Peyer's patch (tissue), 4 donors: ENCODE results near the gene GALNT2. TPM values are rescaled to one million over a fixed set of nuclear protein-coding genes. Genes with fewer than 3 reads are reported as not detected.

ENCODE experiments used
- DNase-seq, 3 donors: peaks; one replicate each; pipeline ENCODE4 v3.0.0-alpha.2; 2017 to 2019
- H3K27ac ChIP-seq, 4 donors: fragments of 200-600 bp; sonication (generic); one replicate each; pipeline ENCODE4 v1.5.1; 2016 to 2019
- H3K27me3 ChIP-seq, 2 donors: fragments of 200-600 bp; sonication (generic); one replicate each; pipeline ENCODE4 v1.5.1; 2019
- H3K36me3 ChIP-seq, 3 donors: fragments of 200-600 bp; sonication (generic); one replicate each; pipeline ENCODE4 v1.5.1; 2016 to 2019
- H3K4me1 ChIP-seq, 4 donors: fragments of 200-600 bp; sonication (generic); one replicate each; pipeline ENCODE4 v1.5.1; 2016 to 2019
- H3K4me3 ChIP-seq, 4 donors: fragments of 200-600 bp; sonication (generic); 1 replicate in 3 of 4; 2 replicates in 1 of 4; pipeline ENCODE4 v1.5.1; 2016 to 2019; ENCODE audit warnings: mild to moderate bottlenecking in 1 of 4
- H3K9me3 ChIP-seq, 4 donors: fragments of 200-600 bp; sonication (generic); one replicate each; pipeline ENCODE4 v1.5.1; 2016 to 2019; ENCODE audit warnings: mild to moderate bottlenecking in 1 of 4
- POLR2A ChIP-seq, 2 donors: fragments of 450-650 bp; IDR thresholded peaks; one replicate each; pipeline ENCODE4 v1.5.1; 2017; ENCODE audit warnings: antibody characterized with exemption in 2 of 2, mild to moderate bottlenecking in 2 of 2, moderate library complexity in 2 of 2
- total RNA-seq, 4 donors: library from RNA; depleted of rRNA; stranded (reverse); fragments of >200 nt; gene quantifications; one replicate each; pipeline ENCODE4 v1.1.0, GENCODE V29; 2016
- TF ChIP-seq, protein P1 (sequence below), 6 experiments: fragments of 450-650 bp in 4 of 6; fragments of 200-600 bp in 2 of 6; sonication (generic) in 1 of 6; IDR thresholded peaks; one replicate each; pipeline ENCODE4 v1.5.1; 2017 to 2019; ENCODE audit warnings: antibody characterized with exemption in 6 of 6, mild to moderate bottlenecking in 3 of 6, moderate library complexity in 1 of 6

GALNT2 gene
- total RNA-seq, 4 donors from 2014 or later = 36.3 to 52.5 (median 43.6) TPM

DNA sequence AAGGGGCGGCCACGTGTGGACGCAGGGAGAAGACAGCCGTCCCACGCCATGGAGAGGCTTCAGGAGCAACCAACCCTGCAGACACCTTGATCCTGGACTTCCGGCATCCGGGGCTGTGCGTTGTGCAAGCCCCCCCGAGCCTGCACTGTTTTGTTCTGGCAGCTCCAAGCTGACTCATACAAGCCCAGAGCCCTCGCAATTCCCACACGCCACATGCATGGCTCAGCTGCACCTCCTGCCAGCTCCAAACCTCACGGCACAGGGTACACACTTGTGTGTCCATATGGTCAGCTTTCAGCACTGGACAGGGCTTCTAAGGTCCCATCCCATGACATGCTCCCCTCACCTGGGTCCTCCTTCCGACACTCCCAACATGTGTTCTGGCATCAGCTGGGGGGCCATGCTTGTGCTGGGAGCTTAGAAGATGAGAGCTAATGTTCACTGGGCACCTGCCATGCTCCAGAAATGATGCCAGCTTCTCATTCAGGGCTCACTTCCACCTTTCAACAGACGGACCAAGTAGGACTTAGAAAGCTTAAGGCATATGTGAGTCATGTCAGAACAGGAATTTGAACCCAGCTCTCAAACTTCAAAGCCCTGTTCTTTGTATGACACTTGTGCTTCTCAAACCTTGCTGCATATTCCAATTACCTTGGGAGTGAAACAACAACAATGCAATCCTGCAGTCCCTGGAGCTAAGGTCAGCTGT is 221.8 kb downstream of the GALNT2 start:
- TF ChIP-seq, protein P1, sequence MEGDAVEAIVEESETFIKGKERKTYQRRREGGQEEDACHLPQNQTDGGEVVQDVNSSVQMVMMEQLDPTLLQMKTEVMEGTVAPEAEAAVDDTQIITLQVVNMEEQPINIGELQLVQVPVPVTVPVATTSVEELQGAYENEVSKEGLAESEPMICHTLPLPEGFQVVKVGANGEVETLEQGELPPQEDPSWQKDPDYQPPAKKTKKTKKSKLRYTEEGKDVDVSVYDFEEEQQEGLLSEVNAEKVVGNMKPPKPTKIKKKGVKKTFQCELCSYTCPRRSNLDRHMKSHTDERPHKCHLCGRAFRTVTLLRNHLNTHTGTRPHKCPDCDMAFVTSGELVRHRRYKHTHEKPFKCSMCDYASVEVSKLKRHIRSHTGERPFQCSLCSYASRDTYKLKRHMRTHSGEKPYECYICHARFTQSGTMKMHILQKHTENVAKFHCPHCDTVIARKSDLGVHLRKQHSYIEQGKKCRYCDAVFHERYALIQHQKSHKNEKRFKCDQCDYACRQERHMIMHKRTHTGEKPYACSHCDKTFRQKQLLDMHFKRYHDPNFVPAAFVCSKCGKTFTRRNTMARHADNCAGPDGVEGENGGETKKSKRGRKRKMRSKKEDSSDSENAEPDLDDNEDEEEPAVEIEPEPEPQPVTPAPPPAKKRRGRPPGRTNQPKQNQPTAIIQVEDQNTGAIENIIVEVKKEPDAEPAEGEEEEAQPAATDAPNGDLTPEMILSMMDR (IDR thresholded peaks at IDR 0.05) = no peak
- no peak for TF ChIP-seq POLR2A (IDR thresholded peaks at IDR 0.05)

DNA sequence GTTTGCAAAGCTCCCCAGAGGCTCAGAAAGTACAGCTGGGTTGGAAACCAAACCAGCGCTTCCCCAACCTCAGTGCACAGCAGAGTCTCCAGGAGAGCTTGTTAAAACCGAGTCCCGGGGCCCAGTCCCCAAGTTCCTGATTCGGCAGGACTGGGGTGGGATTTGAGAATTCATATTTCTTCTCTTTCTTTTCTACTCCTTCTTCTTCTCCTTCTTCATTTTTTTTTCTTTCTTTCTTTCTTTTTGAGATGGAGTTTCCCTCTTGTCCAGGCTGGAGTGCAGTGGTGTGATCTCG is 222.3 kb downstream of the GALNT2 start:
- DNase-seq = peak in 1 of 3 donors; percentile 43
- Histone ChIP-seq H3K27ac (no peak overlapping the region), H3K9me3 (no peaks in the 10 kb centered on the region), H3K36me3 (no peaks in the 10 kb centered on the region), H3K4me3 (no peak overlapping the region), H3K4me1 (no peaks in the 10 kb centered on the region), H3K27me3 (no peaks in the 10 kb centered on the region)
- TF ChIP-seq, protein P1 (IDR thresholded peaks at IDR 0.05) = no peak
- TF ChIP-seq POLR2A (IDR thresholded peaks at IDR 0.05) = no peak

More for the DNA sequence above, 221.8 kb downstream of the GALNT2 start:
- no peaks in the 10 kb centered on the region for H3K9me3 ChIP-seq
- H3K4me3 ChIP-seq = no peak overlapping the region
- no peaks in the 10 kb centered on the region for H3K36me3 ChIP-seq
- peak in 1 of 3 donors; percentile 34 for DNase-seq
- no peaks in the 10 kb centered on the region for H3K27me3 ChIP-seq
- H3K27ac ChIP-seq = no peak overlapping the region
- H3K4me1 ChIP-seq = no peaks in the 10 kb centered on the region

DNA sequence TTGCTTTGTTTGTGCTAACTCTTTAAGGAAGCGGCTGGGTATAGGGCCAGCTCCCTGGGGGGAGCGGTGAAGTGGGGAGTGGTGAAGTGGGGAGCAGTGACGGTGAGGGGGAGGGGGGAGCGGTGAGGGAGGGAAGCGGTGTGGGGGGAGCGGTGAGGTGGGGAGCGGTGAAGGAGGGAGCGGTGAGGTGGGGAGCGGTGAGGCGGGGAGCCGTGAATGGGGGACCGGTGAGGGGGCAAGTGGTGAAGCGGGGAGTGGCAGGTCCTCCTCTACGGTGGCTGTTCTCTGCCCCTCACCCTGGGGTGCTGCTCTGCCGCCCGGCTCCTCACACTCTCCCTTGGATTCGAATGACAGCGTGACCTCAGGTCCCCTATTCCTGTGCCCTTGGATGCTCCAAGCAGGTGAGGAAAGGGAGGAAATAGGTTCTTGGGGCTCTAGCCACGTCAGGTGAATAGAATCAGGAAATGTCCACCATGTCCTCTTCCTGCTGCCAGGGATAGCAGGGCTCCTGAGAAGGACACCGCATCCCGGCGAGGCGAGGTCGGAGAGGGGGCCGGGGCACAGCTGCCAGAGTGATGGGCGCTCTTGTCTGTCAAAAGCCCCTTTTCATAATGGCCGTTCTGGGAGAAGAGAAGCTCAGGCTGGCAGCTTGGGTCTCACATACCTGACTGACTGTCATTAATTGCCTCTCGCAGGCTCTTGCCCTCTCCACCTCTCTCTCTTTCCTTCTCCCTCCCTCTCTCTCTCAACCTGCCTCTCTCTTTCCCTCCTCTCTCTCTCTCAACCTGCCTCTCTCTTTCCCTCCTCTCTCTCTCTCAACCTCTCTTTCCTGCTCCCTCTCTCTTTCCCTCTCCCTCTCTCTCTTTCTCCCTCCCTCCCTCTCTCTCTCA is 224.9 kb downstream of the GALNT2 start:
- Histone ChIP-seq H3K27ac (no peak overlapping the region), H3K9me3 (no peaks in the 10 kb centered on the region), H3K4me3 (no peak overlapping the region), H3K36me3 (no peaks in the 10 kb centered on the region), H3K27me3 (no peaks in the 10 kb centered on the region), H3K4me1 (no peaks in the 10 kb centered on the region)
- peak in 2 of 3 donors; percentile 74 to 79 for DNase-seq
- TF ChIP-seq POLR2A (IDR thresholded peaks at IDR 0.05) = no peak
- TF ChIP-seq, protein P1 (IDR thresholded peaks at IDR 0.05) = no peak

DNA sequence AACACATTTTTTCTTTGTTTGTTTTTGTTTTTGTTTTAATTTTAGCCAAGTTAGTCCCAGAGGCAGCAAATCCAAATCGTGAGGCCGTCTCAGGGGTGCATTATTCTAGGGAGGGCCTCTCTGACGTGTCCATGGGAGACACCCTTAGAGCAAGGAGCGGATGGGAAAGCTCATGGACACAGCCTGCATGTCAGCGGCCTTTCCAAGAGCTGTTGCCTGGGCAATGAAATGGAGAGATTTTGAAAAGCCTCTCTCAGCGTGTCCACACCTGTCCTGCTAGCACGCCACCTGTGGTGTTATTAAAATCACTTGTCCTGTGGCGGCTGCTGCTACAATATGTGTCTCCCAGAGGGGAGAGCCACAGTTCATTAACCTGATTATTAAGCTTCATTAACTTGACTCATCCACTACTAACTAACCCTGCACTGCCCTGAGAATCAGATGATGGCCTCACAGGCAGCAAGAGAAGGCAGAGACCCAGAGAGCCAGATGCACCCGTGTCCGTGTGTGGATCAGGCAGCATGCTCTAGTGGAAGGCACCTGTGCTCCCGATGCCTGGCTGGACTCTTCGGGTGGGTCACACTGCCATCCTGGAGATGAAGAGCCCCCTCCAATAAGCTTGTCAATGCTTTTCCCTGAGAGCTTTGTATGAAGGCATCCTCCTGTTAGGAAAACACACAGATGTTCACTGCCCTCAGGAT is 225.8 kb downstream of the GALNT2 start:
- H3K36me3 ChIP-seq = no peaks in the 10 kb centered on the region
- H3K27me3 ChIP-seq = no peaks in the 10 kb centered on the region
- no peaks in the 10 kb centered on the region for H3K4me1 ChIP-seq
- peak in 1 of 3 donors; percentile 37 for DNase-seq
- no peak overlapping the region for H3K4me3 ChIP-seq
- H3K9me3 ChIP-seq = no peaks in the 10 kb centered on the region
- H3K27ac ChIP-seq = no peak overlapping the region
- no peak for TF ChIP-seq POLR2A (IDR thresholded peaks at IDR 0.05)
- TF ChIP-seq, protein P1 (IDR thresholded peaks at IDR 0.05) = no peak

DNA sequence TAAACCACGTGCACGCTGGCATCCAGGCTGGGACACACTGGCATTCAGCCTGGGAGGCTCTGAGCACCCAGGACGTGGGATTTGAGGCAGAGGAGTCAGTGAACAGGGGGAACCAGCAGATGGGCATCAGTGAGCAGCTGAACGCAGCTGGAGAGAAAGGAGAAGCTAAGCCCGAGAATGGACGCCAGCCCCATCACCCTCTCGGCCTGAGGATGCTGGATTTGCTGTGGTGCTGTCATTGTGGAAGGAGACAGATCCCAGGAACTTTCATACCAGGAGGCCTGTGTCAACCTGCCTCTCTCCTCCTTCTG is 226.3 kb downstream of the GALNT2 start:
- no peaks in the 10 kb centered on the region for H3K36me3 ChIP-seq
- H3K4me1 ChIP-seq = no peaks in the 10 kb centered on the region
- no peaks in the 10 kb centered on the region for H3K9me3 ChIP-seq
- TF ChIP-seq, protein P1 (IDR thresholded peaks at IDR 0.05) = no peak
- TF ChIP-seq POLR2A (IDR thresholded peaks at IDR 0.05) = no peak
- H3K4me3 ChIP-seq = no peak overlapping the region
- H3K27me3 ChIP-seq = no peaks in the 10 kb centered on the region
- no peak overlapping the region for H3K27ac ChIP-seq
- DNase-seq = peak in 1 of 3 donors; percentile 28
